ENCODE results near the gene COX5A.

GRCh38 chr15:74958320-74958907 is 20.5 kb upstream of the COX5A start:
- TF ChIP-seq CTCF (IDR thresholded peaks at IDR 0.05; ENCODE audit: insufficient read depth, low read length) (no peak), REST (IDR thresholded peaks at IDR 0.05; ENCODE audit: insufficient replicate concordance, low read depth) (no peak), POLR2AphosphoS5 (IDR thresholded peaks at IDR 0.05; ENCODE audit: low read depth) (no peak), GABPA (IDR thresholded peaks at IDR 0.05; ENCODE audit: low read depth) (no peak), SPI1 (IDR thresholded peaks at IDR 0.05; ENCODE audit: borderline replicate concordance, low read depth) (no peak)
